Measurements from ENCODE around the gene CD36.

DNA sequence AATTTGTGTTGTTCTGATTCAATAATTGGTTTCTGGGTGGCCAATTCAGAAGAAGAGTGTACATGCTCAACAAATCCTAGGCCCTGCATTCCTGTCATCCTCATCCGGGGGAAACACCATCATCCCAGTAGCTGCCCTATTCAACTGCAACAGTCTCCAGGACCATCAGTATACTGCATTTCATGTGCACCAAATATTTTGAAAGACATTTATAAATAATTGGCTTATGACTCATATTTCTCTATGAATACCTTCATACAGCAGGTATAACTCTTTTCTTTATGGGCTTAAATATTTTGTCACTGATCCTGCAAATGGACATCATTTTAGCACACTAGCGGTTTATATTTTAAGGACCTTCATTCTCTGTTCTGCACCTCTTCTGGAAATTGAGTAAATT is 38.0 kb downstream of the CD36 start:
- TF ChIP-seq, protein P1, sequence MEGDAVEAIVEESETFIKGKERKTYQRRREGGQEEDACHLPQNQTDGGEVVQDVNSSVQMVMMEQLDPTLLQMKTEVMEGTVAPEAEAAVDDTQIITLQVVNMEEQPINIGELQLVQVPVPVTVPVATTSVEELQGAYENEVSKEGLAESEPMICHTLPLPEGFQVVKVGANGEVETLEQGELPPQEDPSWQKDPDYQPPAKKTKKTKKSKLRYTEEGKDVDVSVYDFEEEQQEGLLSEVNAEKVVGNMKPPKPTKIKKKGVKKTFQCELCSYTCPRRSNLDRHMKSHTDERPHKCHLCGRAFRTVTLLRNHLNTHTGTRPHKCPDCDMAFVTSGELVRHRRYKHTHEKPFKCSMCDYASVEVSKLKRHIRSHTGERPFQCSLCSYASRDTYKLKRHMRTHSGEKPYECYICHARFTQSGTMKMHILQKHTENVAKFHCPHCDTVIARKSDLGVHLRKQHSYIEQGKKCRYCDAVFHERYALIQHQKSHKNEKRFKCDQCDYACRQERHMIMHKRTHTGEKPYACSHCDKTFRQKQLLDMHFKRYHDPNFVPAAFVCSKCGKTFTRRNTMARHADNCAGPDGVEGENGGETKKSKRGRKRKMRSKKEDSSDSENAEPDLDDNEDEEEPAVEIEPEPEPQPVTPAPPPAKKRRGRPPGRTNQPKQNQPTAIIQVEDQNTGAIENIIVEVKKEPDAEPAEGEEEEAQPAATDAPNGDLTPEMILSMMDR (conservative IDR thresholded peaks at IDR 0.05; ENCODE audit: low read depth, low read length) = no peak
- no peak for TF ChIP-seq EZH2 (IDR thresholded peaks at IDR 0.05; ENCODE audit: borderline replicate concordance, low read depth, low read length, poor library complexity, severe bottlenecking)
